IMR-90 (cell line): Measurements from ENCODE around the gene IRAK2. TPM values are rescaled to one million over a fixed set of nuclear protein-coding genes. Genes with fewer than 3 reads are reported as not detected.

Experiments used
- ATAC-seq: fragments of 200-7000 bp; cut with Tn5 transposase; 2 replicates; pipeline ENCODE4 v1.9.1; 2020; ENCODE audit warnings: low read depth, mild to moderate bottlenecking, moderate library complexity
- BruUV-seq: library from RNA; stranded (reverse); fragments of 400-500 nt; replicated peaks from 2 replicates; lab custom pipeline; 2021; lab: Mats Ljungman, UMichigan
- CTCF ChIA-PET: fragments of 300-600 bp; formaldehyde crosslinking; extraction: SDS; loops from one replicate; lab custom pipeline; 2021; ENCODE audit warnings: antibody characterized with exemption; lab: Yijun Ruan, JAX
- POLR2A ChIA-PET: fragments of 300-600 bp; sonication (Branson Sonifier 250); formaldehyde crosslinking; loops from one replicate; lab custom pipeline; 2022; ENCODE audit warnings: antibody characterized with exemption; ENCODE audit not compliant: unreplicated experiment; lab: Charles Lee
- DNase-seq: peaks from one replicate; pipeline ENCODE4 v3.0.0; 2013
- H2AFZ ChIP-seq: replicated peaks from 2 replicates; pipeline ENCODE3; 2013; ENCODE audit warnings: low read length, mild to moderate bottlenecking; ENCODE audit not compliant: poor library complexity
- H2AK5ac ChIP-seq: 2 replicates; pipeline ENCODE4 v1.6.1; 2013; ENCODE audit warnings: low read depth, low read length, inconsistent platforms
- H2AK9ac ChIP-seq: replicated peaks from 2 replicates; pipeline ENCODE3; 2013; ENCODE audit warnings: mild to moderate bottlenecking, low read depth, low read length, moderate library complexity; ENCODE audit not compliant: poor library complexity
- H2BK120ac ChIP-seq: 2 replicates; pipeline ENCODE4 v1.6.1; 2013; ENCODE audit warnings: low read depth, low read length, inconsistent platforms
- H2BK15ac ChIP-seq: 3 replicates; pipeline ENCODE4 v1.6.1; 2013; ENCODE audit warnings: low read depth, low read length, inconsistent platforms
- H2BK20ac ChIP-seq: 2 replicates; pipeline ENCODE4 v1.6.1; 2013; ENCODE audit warnings: low read depth, mild to moderate bottlenecking, inconsistent platforms, low read length, moderate library complexity
- H2BK5ac ChIP-seq: 2 replicates; pipeline ENCODE4 v1.6.1; 2013; ENCODE audit warnings: mild to moderate bottlenecking, low read depth, low read length, inconsistent platforms; ENCODE audit not compliant: poor library complexity, severe bottlenecking
- H3K14ac ChIP-seq: replicated peaks from 2 replicates; pipeline ENCODE4 v1.6.1; 2013; ENCODE audit warnings: low read depth, low read length, inconsistent platforms
- H3K18ac ChIP-seq: 2 replicates; pipeline ENCODE4 v1.6.1; 2013; ENCODE audit warnings: low read depth, low read length, control low read depth
- H3K23ac ChIP-seq: 2 replicates; pipeline ENCODE4 v1.6.1; 2013; ENCODE audit warnings: low read depth, low read length, inconsistent platforms
- H3K27ac ChIP-seq: 2 replicates; pipeline ENCODE4 v1.5.1; 2013; ENCODE audit warnings: mild to moderate bottlenecking, control low read depth, low read length; ENCODE audit not compliant: insufficient read depth
- H3K27me3 ChIP-seq: 2 replicates; pipeline ENCODE4 v1.6.1; 2013; ENCODE audit warnings: low read length; ENCODE audit not compliant: control insufficient read depth, insufficient read depth
- H3K36me3 ChIP-seq: 2 replicates; pipeline ENCODE4 v1.6.1; 2013; ENCODE audit warnings: low read length, mixed read lengths; ENCODE audit not compliant: control insufficient read depth, insufficient read depth
- H3K4ac ChIP-seq: 2 replicates; pipeline ENCODE4 v1.6.1; 2013; ENCODE audit warnings: low read depth, low read length, inconsistent platforms
- H3K4me1 ChIP-seq: 2 replicates; pipeline ENCODE4 v1.6.1; 2013; ENCODE audit warnings: low read length, mixed read lengths; ENCODE audit not compliant: control insufficient read depth, insufficient read depth
- H3K4me2 ChIP-seq: 2 replicates; pipeline ENCODE4 v1.6.1; 2013; ENCODE audit warnings: low read depth, mild to moderate bottlenecking, control low read depth, low read length, moderate library complexity
- H3K4me3 ChIP-seq: 2 replicates; pipeline ENCODE4 v1.5.1; 2013; ENCODE audit warnings: low read depth, mild to moderate bottlenecking, control low read depth, low read length, moderate library complexity; ENCODE audit not compliant: insufficient read depth
- H3K56ac ChIP-seq: 2 replicates; pipeline ENCODE4 v1.6.1; 2013; ENCODE audit warnings: low read length, inconsistent platforms; ENCODE audit not compliant: insufficient read depth; ENCODE audit errors: extremely low read depth
- H3K79me1 ChIP-seq, 2 experiments: 2 replicates each; pipeline ENCODE4 v1.6.1; 2013; ENCODE audit warnings: low read length in 2 of 2, inconsistent platforms in 1 of 2, low read depth in 1 of 2
- H3K9ac ChIP-seq: 2 replicates; pipeline ENCODE4 v1.6.1; 2013; ENCODE audit warnings: low read depth, low read length, control low read depth
- H3K9me1 ChIP-seq: 2 replicates; pipeline ENCODE4 v1.6.1; 2013; ENCODE audit warnings: low read length, inconsistent platforms; ENCODE audit not compliant: insufficient read depth
- H3K9me3 ChIP-seq: 2 replicates; pipeline ENCODE4 v1.6.1; 2013; ENCODE audit warnings: low read length; ENCODE audit not compliant: control insufficient read depth, insufficient read depth
- H4K20me1 ChIP-seq: 2 replicates; pipeline ENCODE4 v1.6.1; 2013; ENCODE audit warnings: low read length, inconsistent platforms; ENCODE audit not compliant: insufficient read depth
- H4K5ac ChIP-seq: 2 replicates; pipeline ENCODE4 v1.6.1; 2013; ENCODE audit warnings: mild to moderate bottlenecking, low read depth, low read length, control low read depth
- H4K8ac ChIP-seq, 2 experiments: 2 replicates each; pipeline ENCODE4 v1.6.1; 2013; ENCODE audit warnings: low read depth in 2 of 2, low read length in 2 of 2, control low read depth in 1 of 2, inconsistent platforms in 1 of 2
- H4K91ac ChIP-seq: 2 replicates; pipeline ENCODE4 v1.6.1; 2013; ENCODE audit warnings: low read depth, low read length, inconsistent platforms; ENCODE audit not compliant: insufficient read depth
- MAFK ChIP-seq: IDR thresholded peaks from 2 replicates; pipeline ENCODE4 v1.6.1; 2012; ENCODE audit warnings: low read depth, low read length, improper control_type of control experiment
- RAD21 ChIP-seq: IDR thresholded peaks from 2 replicates; pipeline ENCODE4 v1.6.1; 2012; ENCODE audit warnings: low read length, improper control_type of control experiment
- USF2 ChIP-seq: fragments of 150-350 bp; IDR thresholded peaks from 2 replicates; pipeline ENCODE4 v1.6.1; 2017; ENCODE audit warnings: mild to moderate bottlenecking, antibody characterized with exemption, low read length, low read depth
- WGBS, 2 experiments: methylation state at CpG; one replicate each; pipeline versions ENCODE4 v1.1.5 to v1.1.7; 2013; ENCODE audit warnings: missing lambda C conversion rate in 2 of 2; ENCODE audit not compliant: insufficient read length in 1 of 2; ENCODE audit errors: extremely low coverage in 2 of 2; 5-methylcytosine and 5-hydroxymethylcytosine counted together
- dilution Hi-C: fragments of 300-500 bp; cut with HindIII; formaldehyde crosslinking; loops from one replicate; pipeline ENCODE4 v1.14.3; 2018; ENCODE audit warnings: low sequenced_read_pairs; ENCODE audit not compliant: unreplicated experiment
- in situ Hi-C: fragments of 300-500 bp; cut with MboI; formaldehyde crosslinking; loops from 3 replicates; pipeline ENCODE4 v1.14.3; 2019; ENCODE audit warnings: low sequenced_read_pairs, inconsistent platforms, mixed read lengths
- intact Hi-C: fragments of 100-400 bp; cut with micrococcal nuclease; formaldehyde crosslinking; loops from 2 replicates; pipeline ENCODE4 v1.10.0; 2022
- polyA plus RNA-seq, 3 experiments: library from polyadenylated mRNA; depleted of rRNA; stranded (reverse); fragments of >200 nt; gene quantifications; 2 replicates each; pipeline ENCODE4 v1.2.3, GENCODE V29; 2012; ENCODE audit warnings: low replicate concordance in 1 of 3
- total RNA-seq: library from RNA; depleted of rRNA; stranded (reverse); fragments of >200 nt; gene quantifications from 2 replicates; pipeline ENCODE4 v1.2.3, GENCODE V29; 2012

IRAK2 gene
- total and polyA plus RNA-seq, 2 of the 4 experiments (the other 2 are of a cell fraction), result 6.9 to 8.1 TPM

GRCh38 chr3:10245081-10245712 lies 80.5 kb downstream of the IRAK2 start:
- H3K36me3 ChIP-seq, result peaks cover 3% of the 10 kb centered on the region; the same call in 1 of the 2 replicates
- CTCF ChIA-PET, result no interaction called here
- no peak overlapping the region for H2AFZ ChIP-seq
- peaks cover 7 to 16% of the 10 kb centered on the region in 2 experiments; a peak in 3 of 4 replicates for H3K79me1 ChIP-seq
- H3K9ac ChIP-seq, result no peak overlapping the region
- POLR2A ChIA-PET, result no interaction called here
- intact Hi-C loops (no loop called here), dilution Hi-C loops (no loop called here), in situ Hi-C loops (no loop called here)
- H2BK20ac ChIP-seq, result no peak overlapping the region
- H3K4ac ChIP-seq, result no peak overlapping the region
- ATAC-seq (no peak), DNase-seq (no peak)
- H3K27ac ChIP-seq, result no peak overlapping the region
- no peak overlapping the region for H4K5ac ChIP-seq
- H3K18ac ChIP-seq, result no peak overlapping the region
- H2BK120ac ChIP-seq, result no peak overlapping the region
- H4K20me1 ChIP-seq, result peaks cover 9% of the 10 kb centered on the region; the same call in 1 of the 2 replicates
- 0 out of 2 replicates have a peak, but pooled peaks cover 4% of the 10 kb centered on the region for H3K9me3 ChIP-seq
- no peak overlapping the region for H3K23ac ChIP-seq
- H4K91ac ChIP-seq, result no peak overlapping the region
- H3K4me3 ChIP-seq, result no peak overlapping the region
- H2BK5ac ChIP-seq, result no peak overlapping the region
- H3K9me1 ChIP-seq, result 0 out of 2 replicates have a peak, but pooled peaks cover 2% of the 10 kb centered on the region
- H3K4me2 ChIP-seq, result no peak overlapping the region
- no peaks in the 10 kb centered on the region for H3K27me3 ChIP-seq
- no peak overlapping the region for H3K56ac ChIP-seq
- no peak overlapping the region for H3K14ac ChIP-seq
- no peak overlapping the region for H2BK15ac ChIP-seq
- WGBS, 2 experiments, result 89% methylated on average over 3 of the region's 6 CpGs; no CpG with 5 or more reads in 1 of the 2 experiments
- H4K8ac ChIP-seq, result no peak overlapping the region
- no peak overlapping the region for H2AK9ac ChIP-seq
- no TSS peak for BruUV-seq
- H2AK5ac ChIP-seq, result no peak overlapping the region
- peaks cover 4% of the 10 kb centered on the region; the same call in 1 of the 2 replicates for H3K4me1 ChIP-seq
- no peak for TF ChIP-seq USF2
- TF ChIP-seq RAD21, result no peak
- no peak for TF ChIP-seq MAFK
